NOMO-1 (cell line): ENCODE results near the gene TMEM255B.
"Not testable (repeated sequence)": the region's sequence is repeated elsewhere in the genome, so short reads cannot be mapped to it uniquely, and the experiment has no call there.

ENCODE experiments used
- DNase-seq, 2 experiments: peaks; one replicate each; lab custom pipeline; 2025; ENCODE audit not compliant: unreplicated experiment in 2 of 2; lab: John Stamatoyannopoulos, UW

The TMEM255B gene

GRCh38 chr13:113748101-113748861 is 10.7 kb upstream of the TMEM255B start:
- no peak for DNase-seq

GRCh38 chr13:113748862-113749451 is 10.1 kb upstream of the TMEM255B start:
- no peak for DNase-seq

GRCh38 chr13:113749507-113749906 is 9.5 kb upstream of the TMEM255B start:
- no peak for DNase-seq

GRCh38 chr13:113749967-113750366 is 9.1 kb upstream of the TMEM255B start:
- DNase-seq, result no peak

GRCh38 chr13:113750554-113751399 is 8.2 kb upstream of the TMEM255B start:
- DNase-seq, result no peak

DNA sequence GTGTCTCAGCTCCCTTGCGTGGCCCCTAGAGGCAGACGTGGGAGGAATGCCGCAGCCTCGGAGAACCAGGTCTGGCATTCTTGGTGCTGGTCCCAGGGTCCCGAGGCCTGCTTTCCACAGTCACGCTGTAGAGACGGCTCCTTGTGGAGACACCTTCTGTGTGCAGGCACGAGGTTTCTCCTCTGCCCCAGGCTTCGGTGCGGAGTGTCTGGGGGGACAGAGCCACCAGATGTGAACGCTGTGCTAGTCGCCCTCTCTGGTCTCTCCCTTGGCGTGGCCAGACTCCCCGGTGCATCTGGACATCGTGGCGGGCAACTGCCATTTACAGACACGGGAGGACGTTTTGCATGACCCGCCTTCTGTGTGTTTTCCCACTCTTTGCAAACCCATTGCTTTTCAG is 7.5 kb upstream of the TMEM255B start:
- no peak for DNase-seq

DNA sequence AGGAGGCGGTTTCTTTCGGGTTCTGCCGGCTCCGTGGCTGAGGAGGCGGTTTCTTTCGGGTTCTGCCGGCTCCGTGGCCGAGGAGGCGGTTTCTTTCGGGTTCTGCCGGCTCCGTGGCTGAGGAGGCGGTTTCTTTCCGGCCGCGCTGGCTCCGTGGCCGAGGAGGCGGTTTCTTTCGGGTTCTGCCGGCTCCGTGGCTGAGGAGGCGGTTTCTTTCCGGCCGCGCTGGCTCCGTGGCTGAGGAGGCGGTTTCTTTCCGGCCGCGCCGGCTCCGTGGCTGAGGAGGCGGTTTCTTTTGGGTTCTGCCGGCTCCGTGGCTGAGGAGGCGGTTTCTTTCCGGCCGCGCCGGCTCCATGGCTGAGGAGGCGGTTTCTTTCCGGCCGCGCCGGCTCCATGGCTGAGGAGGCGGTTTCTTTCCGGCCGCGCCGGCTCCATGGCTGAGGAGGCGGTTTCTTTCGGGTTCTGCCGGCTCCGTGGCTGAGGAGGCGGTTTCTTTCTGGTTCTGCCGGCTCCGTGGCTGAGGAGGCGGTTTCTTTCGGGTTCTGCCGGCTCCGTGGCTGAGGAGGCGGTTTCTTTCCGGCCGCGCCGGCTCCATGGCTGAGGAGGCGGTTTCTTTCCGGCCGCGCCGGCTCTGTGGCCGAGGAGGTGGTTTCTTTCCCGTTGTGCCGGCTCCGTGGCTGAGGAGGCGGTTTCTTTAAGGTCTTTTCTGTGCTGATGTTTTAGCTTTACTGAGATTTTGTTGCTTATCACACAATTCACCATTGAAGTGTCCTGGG is 6.6 kb upstream of the TMEM255B start:
- not testable (repeated sequence) for DNase-seq

DNA sequence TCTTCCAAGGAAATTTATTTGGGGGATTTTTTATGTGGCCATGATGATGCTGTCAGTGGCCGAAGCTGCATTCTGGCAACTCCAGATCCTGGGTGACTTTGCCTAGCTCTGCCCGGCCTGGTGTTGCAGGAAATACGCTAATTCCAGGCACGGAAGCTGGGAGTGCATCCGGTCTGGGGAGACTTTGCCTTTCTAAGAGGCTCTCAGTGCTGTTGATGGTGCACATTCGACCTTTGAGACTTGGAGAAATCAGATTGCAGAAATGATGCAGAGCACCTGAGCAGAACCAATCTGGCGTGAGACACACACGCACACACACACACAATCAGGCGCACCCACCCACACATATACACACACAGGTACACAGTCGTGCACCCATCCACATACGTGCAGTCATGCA is 5.9 kb upstream of the TMEM255B start:
- DNase-seq, result no peak

GRCh38 chr13:113754242-113754641 is 4.8 kb upstream of the TMEM255B start:
- no peak for DNase-seq

DNA sequence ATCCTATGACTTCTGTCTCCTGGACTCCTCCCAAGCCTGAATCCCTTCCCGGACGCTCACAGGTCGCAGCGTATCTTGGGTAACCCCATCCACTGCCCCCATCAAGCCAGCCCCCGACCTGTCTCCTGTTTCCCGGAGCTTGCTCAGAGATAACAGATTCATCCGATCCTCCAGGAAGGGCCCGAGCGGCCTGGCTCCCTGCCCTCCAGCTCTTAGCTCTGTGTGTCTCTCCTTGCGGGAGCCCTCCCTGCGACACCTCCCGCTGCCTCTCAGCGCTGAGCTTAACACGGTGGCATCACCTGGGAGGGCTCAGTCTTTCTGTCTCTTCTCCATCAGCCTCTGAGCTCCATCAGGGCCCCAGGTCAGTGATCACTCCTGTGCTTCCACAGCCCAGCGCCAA is 4.3 kb upstream of the TMEM255B start:
- no peak for DNase-seq

DNA sequence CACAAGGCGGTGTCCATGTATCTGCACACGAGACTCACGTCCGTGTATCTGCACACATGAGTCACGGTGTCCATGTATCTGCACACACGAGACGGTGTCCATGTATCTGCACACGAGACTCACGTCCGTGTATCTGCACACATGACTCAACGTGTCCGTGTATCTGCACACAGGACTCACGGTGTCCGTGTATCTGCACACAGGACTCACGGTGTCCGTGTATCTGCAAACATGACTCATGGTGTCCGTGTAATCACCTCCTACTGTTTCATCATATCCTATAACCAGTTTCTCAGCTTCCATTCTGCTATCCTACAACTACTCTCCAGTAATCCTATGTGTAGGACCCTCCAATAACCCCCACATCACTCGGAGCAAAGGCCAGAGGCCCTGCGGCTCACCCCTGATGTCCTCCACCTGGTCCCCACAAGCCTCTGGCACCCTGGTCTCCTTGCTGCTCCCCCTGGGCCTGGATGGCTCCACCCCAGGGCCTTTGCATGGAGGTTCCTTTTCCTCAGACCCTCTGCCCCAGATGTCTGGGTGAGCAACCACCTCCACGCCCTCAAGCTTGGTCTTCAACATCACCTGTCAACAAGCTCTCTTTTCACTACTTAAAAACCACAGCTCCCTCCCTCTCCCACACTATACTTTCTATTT is 2.5 kb upstream of the TMEM255B start:
- no peak for DNase-seq

DNA sequence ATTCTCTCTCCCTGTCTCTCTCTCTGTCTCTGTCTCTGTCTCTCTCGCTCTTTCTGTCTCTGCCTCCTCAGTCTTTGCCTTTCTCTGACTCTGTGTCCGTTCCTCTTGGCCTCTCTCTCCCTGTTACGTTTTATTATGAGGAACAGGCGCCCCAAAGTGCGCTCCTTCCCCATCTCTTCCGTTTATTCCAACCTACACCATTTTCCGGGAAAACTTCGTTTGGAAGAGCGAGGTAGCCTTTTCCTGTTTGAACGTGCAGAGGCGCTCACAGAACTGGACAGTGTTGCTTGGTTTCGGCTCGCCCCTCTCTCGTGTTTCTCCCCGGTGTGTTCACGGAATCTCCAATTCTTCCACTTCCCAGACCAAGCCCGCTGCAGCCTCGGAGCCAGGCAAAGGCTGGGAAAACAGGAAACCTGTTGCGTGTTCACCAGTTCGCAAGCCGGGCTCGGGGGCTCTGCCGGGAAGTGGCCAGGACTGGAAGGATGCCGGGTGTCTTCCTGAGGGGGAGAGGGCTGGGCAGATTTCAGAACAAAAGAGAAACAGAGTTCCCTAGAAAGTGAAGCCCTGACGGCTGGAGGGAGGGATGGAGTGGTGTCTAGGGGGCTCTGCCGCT is 605 bp downstream of the TMEM255B start:
- no peak for DNase-seq

DNA sequence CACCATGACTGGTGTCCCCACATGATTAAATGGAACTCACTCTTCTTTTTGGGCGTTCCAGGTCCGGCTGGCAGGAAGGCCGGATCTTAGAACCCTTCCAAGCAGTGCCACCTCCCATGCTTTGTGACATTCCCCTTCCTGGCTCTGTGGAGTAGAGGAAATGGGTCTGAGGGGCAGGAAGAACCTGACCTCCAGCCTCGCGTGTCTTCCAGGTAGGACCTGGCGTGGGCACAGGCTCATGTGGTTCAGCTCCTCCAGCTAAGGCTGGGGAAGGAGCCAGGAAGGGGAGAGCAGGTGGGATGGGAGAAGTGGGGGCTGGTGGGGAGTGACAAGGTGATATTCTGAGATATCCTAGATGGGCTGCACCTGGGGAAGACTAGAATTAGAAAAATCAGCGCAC is 2.1 kb downstream of the TMEM255B start:
- DNase-seq, result no peak

- DNase-seq, result no peak
Measured at GRCh38 chr13:113762075-113762474, 3.0 kb downstream of the TMEM255B start.

- no peak for DNase-seq
Measured at GRCh38 chr13:113762538-113762937, 3.5 kb downstream of the TMEM255B start.

- DNase-seq, result no peak
Measured at GRCh38 chr13:113763254-113763653, 4.2 kb downstream of the TMEM255B start.

- DNase-seq, result no peak
Measured at GRCh38 chr13:113763961-113764792, 5.2 kb downstream of the TMEM255B start.

DNA sequence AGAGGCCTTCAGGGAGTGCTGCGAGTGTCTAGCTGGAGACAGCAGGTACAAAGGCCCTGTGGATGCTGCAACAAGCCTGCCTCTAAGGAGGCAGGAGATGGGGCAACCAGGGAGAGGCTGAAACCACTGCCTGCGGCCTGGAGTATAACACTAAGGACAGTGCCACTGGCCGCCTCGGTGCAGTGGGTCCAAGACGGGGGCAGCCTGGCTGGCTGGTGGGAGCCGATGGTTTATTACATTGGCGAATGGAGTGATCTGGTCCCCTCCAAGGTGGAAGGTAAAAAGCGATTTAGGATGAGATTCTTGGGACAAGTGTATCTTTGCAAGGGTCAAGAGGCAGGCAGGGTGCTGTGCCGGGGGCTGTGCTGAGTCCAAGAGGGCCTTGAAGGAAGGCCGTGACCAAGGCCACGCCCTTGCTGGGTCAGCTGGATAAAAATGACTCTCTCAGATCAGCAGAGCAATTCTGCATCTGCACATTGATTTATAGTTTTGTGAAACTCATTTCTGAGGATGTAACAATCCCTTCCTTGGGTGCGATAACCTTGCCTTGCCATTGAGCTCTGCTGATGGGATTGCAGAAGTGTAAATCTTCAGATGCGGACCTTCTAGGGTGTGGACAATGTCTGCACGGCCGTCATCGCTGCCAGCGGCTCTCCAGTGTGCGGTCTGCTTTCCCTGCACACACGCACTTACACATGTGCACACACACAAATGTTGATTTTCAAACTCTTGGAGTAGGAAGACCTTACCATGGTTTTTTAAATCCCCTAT is 6.0 kb downstream of the TMEM255B start:
- DNase-seq, result no peak
